Right lobe of liver (tissue), 6 donors: ENCODE measurements around the gene BLTP2. TPM values are rescaled to one million over a fixed set of nuclear protein-coding genes. Genes with fewer than 3 reads are reported as not detected.

Source experiments
- ATAC-seq, 4 donors: fragments of 200-7000 bp; cut with Tn5 transposase; one replicate each; pipeline ENCODE4 v1.9.1; 2020; ENCODE audit warnings: mild to moderate bottlenecking in 4 of 4, moderate library complexity in 4 of 4
- DNase-seq, 3 donors: peaks; one replicate each; pipeline ENCODE4 v3.0.0-alpha.2; 2020
- H3K27ac ChIP-seq, 3 donors: fragments of 200-600 bp; one replicate each; pipeline ENCODE4 v1.8.0; 2022
- H3K27me3 ChIP-seq, 2 donors: fragments of 200-600 bp; one replicate each; pipeline ENCODE4 v1.8.0; 2022
- H3K36me3 ChIP-seq, 4 donors: fragments of 200-600 bp; sonication (generic) in 1 of 4; one replicate each; pipeline versions ENCODE4 v1.5.1 to v1.8.0; 2017 to 2022; ENCODE audit warnings: control low read depth in 1 of 4
- H3K4me1 ChIP-seq, 4 donors: fragments of 200-600 bp; sonication (generic) in 1 of 4; one replicate each; pipeline versions ENCODE4 v1.5.1 to v1.8.0; 2017 to 2022; ENCODE audit warnings: control low read depth in 1 of 4
- H3K4me3 ChIP-seq, 3 donors: fragments of 200-600 bp; one replicate each; pipeline ENCODE4 v1.8.0; 2022
- H3K9me3 ChIP-seq, 4 donors: fragments of 200-600 bp; sonication (generic) in 1 of 4; one replicate each; pipeline versions ENCODE4 v1.5.1 to v1.8.0; 2017 to 2022; ENCODE audit warnings: control low read depth in 1 of 4
- POLR2A ChIP-seq: fragments of 450-650 bp; IDR thresholded peaks from one replicate; pipeline ENCODE4 v1.6.1; 2017; ENCODE audit warnings: antibody characterized with exemption, mild to moderate bottlenecking
- WGBS: methylation state at CpG from one replicate; pipeline ENCODE4 v1.1.6; 2018; ENCODE audit warnings: low coverage, low lambda C conversion rate; ENCODE audit not compliant: insufficient coverage; ENCODE audit errors: missing lambda C conversion rate; 5-methylcytosine and 5-hydroxymethylcytosine counted together
- intact Hi-C, 2 donors: fragments of 100-400 bp; cut with DNase I; formaldehyde crosslinking; loops; one replicate each; pipeline versions ENCODE4 v1.11.2 to v1.14.1; 2022
- total RNA-seq, 6 experiments: library from RNA; depleted of rRNA in 2 of 6; stranded (reverse); fragments of >200 nt in 2 of 6; fragmentation: NEBNext Ultra II Directional in 3 of 6; extraction: Animal tissue kit (Norgen Biotek cat#: 25700) in 3 of 6; gene quantifications; one replicate each; pipeline versions ENCODE4 v1.1.0 to v1.2.4, GENCODE V29; 2016 to 2023
- TF ChIP-seq, protein P1 (sequence below), 4 donors: fragments of 200-600 bp in 3 of 4; fragments of 450-650 bp in 1 of 4; IDR thresholded peaks; one replicate each; pipeline versions ENCODE4 v1.5.1 to v1.8.0; 2016 to 2022; ENCODE audit warnings: antibody characterized with exemption in 4 of 4, mild to moderate bottlenecking in 2 of 4
- donor health status: DM: no; HTN: yes; CAD: no.
- donor health status: DM: no; HTN: no; CAD: no.
- donor health status: DM: no; HTN: no; CAD: no.
- donor health status: DM: no; HTN: yes; CAD: no.
- donor health status: DM: no; HTN: yes; CAD: no.

Gene BLTP2
- total RNA-seq, 6 experiments from 2014 or later = 33.2 to 90.3 (median 47.1) TPM

DNA sequence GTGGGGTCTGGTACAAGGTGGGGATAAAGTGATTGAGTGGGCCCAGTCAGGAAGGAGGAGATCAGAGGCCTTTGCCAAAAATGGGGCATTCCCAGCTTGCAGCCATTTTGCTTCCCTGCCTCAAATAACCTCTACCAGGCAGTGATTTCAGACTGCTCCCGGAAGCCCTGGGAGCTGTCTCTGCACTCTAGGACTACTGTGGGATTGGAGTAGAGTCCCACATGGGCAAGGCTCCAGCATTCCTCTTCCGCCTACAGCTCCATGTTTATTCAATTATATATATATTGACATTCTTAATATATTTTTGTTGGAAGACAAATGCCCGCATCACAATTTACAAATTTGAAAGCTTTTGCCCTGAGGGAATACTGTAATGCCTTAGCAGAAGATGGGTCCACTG lies 30.5 kb upstream of the BLTP2 start:
- ATAC-seq (no peak), DNase-seq (no peak)
- intact Hi-C loops = no loop called here
- TF ChIP-seq POLR2A = no peak
- TF ChIP-seq, protein P1, sequence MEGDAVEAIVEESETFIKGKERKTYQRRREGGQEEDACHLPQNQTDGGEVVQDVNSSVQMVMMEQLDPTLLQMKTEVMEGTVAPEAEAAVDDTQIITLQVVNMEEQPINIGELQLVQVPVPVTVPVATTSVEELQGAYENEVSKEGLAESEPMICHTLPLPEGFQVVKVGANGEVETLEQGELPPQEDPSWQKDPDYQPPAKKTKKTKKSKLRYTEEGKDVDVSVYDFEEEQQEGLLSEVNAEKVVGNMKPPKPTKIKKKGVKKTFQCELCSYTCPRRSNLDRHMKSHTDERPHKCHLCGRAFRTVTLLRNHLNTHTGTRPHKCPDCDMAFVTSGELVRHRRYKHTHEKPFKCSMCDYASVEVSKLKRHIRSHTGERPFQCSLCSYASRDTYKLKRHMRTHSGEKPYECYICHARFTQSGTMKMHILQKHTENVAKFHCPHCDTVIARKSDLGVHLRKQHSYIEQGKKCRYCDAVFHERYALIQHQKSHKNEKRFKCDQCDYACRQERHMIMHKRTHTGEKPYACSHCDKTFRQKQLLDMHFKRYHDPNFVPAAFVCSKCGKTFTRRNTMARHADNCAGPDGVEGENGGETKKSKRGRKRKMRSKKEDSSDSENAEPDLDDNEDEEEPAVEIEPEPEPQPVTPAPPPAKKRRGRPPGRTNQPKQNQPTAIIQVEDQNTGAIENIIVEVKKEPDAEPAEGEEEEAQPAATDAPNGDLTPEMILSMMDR (IDR thresholded peaks at IDR 0.05) = no peak
- no peaks in the 10 kb centered on the region for H3K4me1 ChIP-seq
- H3K27ac ChIP-seq = no peak overlapping the region
- H3K36me3 ChIP-seq = peaks cover 39 to 94% (median 67%) of the 10 kb centered on the region in 4 donors
- WGBS = 85% methylated on average over 3 of the region's 3 CpGs
- no peaks in the 10 kb centered on the region for H3K9me3 ChIP-seq
- no peaks in the 10 kb centered on the region for H3K27me3 ChIP-seq
- no peak overlapping the region for H3K4me3 ChIP-seq

DNA sequence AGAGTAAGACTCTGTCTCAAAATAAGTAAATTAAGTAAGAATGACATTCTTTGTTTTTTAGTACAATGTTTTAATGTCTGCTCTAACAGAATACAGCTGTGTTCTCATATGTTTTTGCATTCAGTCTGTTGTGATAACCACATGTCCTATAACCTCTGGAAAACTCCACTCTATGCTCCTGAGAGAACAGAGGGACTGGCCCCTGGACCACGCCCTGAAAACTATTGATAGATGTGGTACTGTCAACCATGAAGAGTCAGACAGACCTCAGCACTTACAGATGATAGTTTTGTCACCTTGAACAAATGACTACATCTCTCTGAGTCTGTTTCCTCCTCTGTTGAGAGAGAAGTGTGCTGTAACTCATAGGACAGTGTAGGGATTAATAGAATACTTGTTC lies 25.0 kb upstream of the BLTP2 start:
- intact Hi-C loops = no loop called here
- 92% methylated on average over 1 of the region's 1 CpG for WGBS
- DNase-seq (no peak), ATAC-seq (no peak)
- Histone ChIP-seq H3K27me3 (no peaks in the 10 kb centered on the region), H3K36me3 (peaks cover 10 to 60% (median 32%) of the 10 kb centered on the region in 4 donors), H3K4me3 (no peak overlapping the region), H3K9me3 (no peaks in the 10 kb centered on the region), H3K4me1 (no peaks in the 10 kb centered on the region), H3K27ac (no peak overlapping the region)
- no peak for TF ChIP-seq POLR2A
- TF ChIP-seq, protein P1 (IDR thresholded peaks at IDR 0.05) = no peak

DNA sequence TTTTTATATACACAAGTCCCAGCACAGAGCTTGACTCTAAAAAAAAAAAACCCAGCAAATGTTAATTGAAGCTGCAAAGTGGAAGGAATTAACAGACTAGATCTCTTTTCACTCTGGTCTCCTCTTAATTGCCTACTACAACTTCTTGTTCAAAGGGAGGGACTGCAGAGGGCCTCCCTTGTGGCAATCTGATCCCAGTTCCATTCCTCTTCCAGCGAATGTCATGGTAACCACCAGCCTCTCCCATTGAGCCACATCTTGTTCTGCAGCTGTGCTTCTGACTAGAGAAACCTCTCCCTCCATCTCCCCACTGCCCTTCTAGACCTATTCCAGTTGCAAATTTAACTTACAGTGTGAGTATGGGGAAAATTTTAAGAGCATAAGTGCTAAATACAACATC lies 22.9 kb upstream of the BLTP2 start:
- Histone ChIP-seq H3K4me3 (no peak overlapping the region), H3K9me3 (no peaks in the 10 kb centered on the region), H3K27ac (no peak overlapping the region), H3K36me3 (peaks cover 0 to 40% (median 16%) of the 10 kb centered on the region in 4 donors), H3K27me3 (no peaks in the 10 kb centered on the region), H3K4me1 (peaks cover 0 to 15% (median 5%) of the 10 kb centered on the region in 4 donors)
- intact Hi-C loops = no loop called here
- 90% methylated on average over 1 of the region's 1 CpG for WGBS
- TF ChIP-seq POLR2A = no peak
- TF ChIP-seq, protein P1 (IDR thresholded peaks at IDR 0.05) = no peak
- DNase-seq = no peak
- ATAC-seq = no peak

DNA sequence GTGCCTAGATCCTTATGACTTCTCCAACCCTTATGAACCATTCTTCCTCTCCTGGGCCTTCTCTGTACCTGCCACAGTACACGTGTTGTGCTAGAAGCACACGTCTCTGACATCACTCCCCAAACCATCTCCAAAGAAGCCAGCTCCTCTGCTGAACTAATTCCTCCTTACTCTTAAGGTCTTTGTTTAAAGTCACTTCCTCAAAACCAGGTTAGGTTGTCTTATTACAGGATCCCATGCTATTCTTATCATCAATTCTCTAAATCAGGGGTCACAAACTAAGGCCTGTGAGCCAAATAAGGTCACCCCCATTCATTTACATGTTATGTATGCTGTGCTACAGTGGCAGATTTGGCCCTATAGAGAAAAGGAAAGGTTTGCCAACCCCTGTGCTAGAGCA lies 21.0 kb upstream of the BLTP2 start:
- no peak for DNase-seq
- Histone ChIP-seq H3K9me3 (no peaks in the 10 kb centered on the region), H3K4me3 (no peak overlapping the region), H3K27me3 (no peaks in the 10 kb centered on the region), H3K27ac (no peak overlapping the region), H3K36me3 (peaks cover 0 to 22% (median 5%) of the 10 kb centered on the region in 4 donors), H3K4me1 (peaks cover 0 to 22% (median 7%) of the 10 kb centered on the region in 4 donors)
- TF ChIP-seq, protein P1 (IDR thresholded peaks at IDR 0.05) = no peak
- no peak for TF ChIP-seq POLR2A
- WGBS = 75% methylated on average over 2 of the region's 2 CpGs
- intact Hi-C loops = no loop called here
- no peak for ATAC-seq

DNA sequence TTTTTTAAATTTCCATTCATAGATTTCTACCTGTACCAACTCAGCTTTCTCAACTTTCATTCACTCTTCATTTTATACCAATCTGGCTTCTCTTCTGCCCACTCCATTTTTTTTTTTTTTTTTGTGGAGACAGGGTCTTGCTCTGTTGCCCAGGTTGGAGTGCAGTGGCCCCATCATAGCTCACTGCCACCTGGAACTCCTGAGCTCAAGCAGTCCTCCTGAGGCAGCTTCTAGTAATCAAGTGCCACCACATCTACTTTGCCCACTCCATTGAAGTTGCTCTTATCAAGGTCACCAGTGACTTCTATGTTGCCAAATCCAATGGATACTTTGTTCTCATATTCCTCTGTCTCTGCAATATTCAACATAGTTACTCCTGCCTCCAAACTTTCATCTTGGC lies 18.8 kb upstream of the BLTP2 start:
- Histone ChIP-seq H3K36me3 (peaks cover 0 to 9% (median 0%) of the 10 kb centered on the region in 4 donors), H3K4me3 (no peak overlapping the region), H3K27ac (no peak overlapping the region), H3K4me1 (peaks cover 0 to 28% (median 9%) of the 10 kb centered on the region in 4 donors), H3K9me3 (no peaks in the 10 kb centered on the region), H3K27me3 (no peaks in the 10 kb centered on the region)
- intact Hi-C loops = no loop called here
- ATAC-seq (no peak), DNase-seq (no peak)
- TF ChIP-seq, protein P1 (IDR thresholded peaks at IDR 0.05) = no peak
- TF ChIP-seq POLR2A = no peak
